ENCODE results near the gene CD93. TPM values are rescaled to one million over a fixed set of nuclear protein-coding genes. Genes with fewer than 3 reads are reported as not detected.

Gene CD93
- total RNA-seq, 6 donors from 2014 or later, result 25.1 to 160 (median 68.8) TPM

DNA sequence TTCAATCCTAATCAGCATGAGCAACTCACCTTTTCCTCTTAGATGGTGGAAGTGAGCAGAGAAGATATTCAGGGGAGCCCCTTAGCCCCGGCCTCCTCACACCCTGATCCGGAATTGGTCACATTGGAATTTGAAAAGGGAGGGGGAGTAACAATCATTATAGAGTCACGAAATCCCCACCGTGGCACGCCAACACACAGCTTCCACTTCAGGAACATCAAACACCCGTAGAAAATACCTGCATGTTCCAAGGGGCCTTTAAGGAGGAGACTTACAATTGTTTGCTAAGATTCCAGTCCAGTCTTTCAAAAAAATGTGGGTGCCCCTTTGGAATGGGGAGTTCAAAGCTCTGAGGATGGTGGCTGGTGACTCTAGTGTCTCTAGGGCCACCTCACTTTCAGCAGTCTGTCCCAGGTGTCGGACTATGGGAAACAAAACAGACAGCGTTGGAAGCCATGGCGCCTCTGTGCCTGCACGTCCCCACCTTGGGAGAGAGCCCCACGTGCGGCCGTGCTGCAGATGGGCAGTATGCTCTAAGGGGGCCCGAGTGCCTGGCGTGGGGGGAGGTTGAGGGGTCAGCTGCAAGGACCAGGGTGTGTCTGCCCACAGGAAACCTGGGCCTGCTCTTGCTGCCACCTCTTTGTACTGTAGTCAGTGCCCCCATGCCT, 2.4 kb downstream of the CD93 start:
- Histone ChIP-seq H3K36me3 (peaks cover 0 to 11% (median 0%) of the 10 kb centered on the region in 4 donors), H3K4me1 (peaks cover 25 to 85% (median 39%) of the 10 kb centered on the region in 4 donors), H3K4me3 (peak overlapping the region; percentile 39 to 54 (median 46)), H3K27ac (peak overlapping the region; percentile 89 to 97 (median 92)), H3K27me3 (no peaks in the 10 kb centered on the region), H3K9me3 (no peaks in the 10 kb centered on the region)
- peak in 1 of 2 donors; percentile 46 for DNase-seq
- WGBS, 2 donors, result 51 to 57% methylated on average over 15 of the region's 15 CpGs
- ATAC-seq (ENCODE audit: low FRiP score in 2 of 2), result peak in 1 of 2 donors; percentile 2
- TF ChIP-seq EP300 (IDR thresholded peaks at IDR 0.05), result no peak
- TF ChIP-seq, protein P1, sequence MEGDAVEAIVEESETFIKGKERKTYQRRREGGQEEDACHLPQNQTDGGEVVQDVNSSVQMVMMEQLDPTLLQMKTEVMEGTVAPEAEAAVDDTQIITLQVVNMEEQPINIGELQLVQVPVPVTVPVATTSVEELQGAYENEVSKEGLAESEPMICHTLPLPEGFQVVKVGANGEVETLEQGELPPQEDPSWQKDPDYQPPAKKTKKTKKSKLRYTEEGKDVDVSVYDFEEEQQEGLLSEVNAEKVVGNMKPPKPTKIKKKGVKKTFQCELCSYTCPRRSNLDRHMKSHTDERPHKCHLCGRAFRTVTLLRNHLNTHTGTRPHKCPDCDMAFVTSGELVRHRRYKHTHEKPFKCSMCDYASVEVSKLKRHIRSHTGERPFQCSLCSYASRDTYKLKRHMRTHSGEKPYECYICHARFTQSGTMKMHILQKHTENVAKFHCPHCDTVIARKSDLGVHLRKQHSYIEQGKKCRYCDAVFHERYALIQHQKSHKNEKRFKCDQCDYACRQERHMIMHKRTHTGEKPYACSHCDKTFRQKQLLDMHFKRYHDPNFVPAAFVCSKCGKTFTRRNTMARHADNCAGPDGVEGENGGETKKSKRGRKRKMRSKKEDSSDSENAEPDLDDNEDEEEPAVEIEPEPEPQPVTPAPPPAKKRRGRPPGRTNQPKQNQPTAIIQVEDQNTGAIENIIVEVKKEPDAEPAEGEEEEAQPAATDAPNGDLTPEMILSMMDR (IDR thresholded peaks at IDR 0.05), result no peak
- TF ChIP-seq POLR2A (IDR thresholded peaks at IDR 0.05), result peak in 1 of 4 donors; percentile 6
- no peak for TF ChIP-seq POLR2AphosphoS5 (IDR thresholded peaks at IDR 0.05)

DNA sequence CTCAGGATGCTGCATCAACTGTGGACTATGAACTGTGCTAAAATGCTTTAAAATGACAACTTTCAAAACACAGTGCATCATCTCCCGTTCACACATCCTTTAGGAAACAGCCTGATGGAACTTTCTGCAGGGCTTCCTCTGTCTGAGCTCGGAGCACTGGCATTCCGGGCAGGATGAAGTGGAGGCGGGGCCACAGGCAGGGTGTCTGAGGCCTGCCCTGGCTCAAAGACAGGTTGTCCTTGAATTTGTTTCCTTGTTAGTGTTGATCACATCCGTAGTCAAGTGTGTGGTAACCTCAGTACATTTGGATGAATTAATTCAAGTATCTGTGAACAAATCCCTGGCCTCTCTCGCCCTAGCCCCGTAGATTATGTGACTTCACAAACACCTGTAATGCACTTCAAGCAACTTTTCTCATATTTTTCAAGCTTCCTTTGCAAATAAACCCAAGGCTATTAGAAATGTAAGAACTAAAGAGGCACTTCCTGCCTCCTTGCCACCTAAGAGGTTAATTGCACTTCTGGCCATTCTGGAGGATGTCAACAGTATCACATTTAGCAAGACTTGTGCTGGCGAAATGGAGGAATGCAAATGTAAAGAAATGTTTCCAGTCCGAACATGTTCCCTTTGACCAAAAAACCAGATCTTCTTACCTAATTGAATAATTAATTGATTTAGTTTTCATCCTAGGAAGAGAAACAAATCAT, 3.1 kb downstream of the CD93 start:
- peaks cover 0 to 11% (median 0%) of the 10 kb centered on the region in 4 donors for H3K36me3 ChIP-seq
- no peaks in the 10 kb centered on the region for H3K27me3 ChIP-seq
- TF ChIP-seq POLR2AphosphoS5 (IDR thresholded peaks at IDR 0.05), result peak; percentile 79 to 92
- TF ChIP-seq POLR2A (IDR thresholded peaks at IDR 0.05), result peak in 2 of 4 donors; percentile 17 to 27
- TF ChIP-seq, protein P1 (IDR thresholded peaks at IDR 0.05), result no peak
- TF ChIP-seq EP300 (IDR thresholded peaks at IDR 0.05), result peak in 3 of 4 donors; percentile 38 to 87 (median 77)
- no peaks in the 10 kb centered on the region for H3K9me3 ChIP-seq
- peak; percentile 39 to 88 for ATAC-seq (ENCODE audit: low FRiP score in 2 of 2)
- WGBS, 2 donors, result 27 to 32% methylated on average over 9 of the region's 9 CpGs
- H3K27ac ChIP-seq, result peak overlapping the region; percentile 89 to 97 (median 92)
- DNase-seq, result peak; percentile 71 to 89
- peaks cover 24 to 89% (median 42%) of the 10 kb centered on the region in 4 donors for H3K4me1 ChIP-seq
- H3K4me3 ChIP-seq, result peak overlapping the region; percentile 16 to 54 (median 46)

DNA sequence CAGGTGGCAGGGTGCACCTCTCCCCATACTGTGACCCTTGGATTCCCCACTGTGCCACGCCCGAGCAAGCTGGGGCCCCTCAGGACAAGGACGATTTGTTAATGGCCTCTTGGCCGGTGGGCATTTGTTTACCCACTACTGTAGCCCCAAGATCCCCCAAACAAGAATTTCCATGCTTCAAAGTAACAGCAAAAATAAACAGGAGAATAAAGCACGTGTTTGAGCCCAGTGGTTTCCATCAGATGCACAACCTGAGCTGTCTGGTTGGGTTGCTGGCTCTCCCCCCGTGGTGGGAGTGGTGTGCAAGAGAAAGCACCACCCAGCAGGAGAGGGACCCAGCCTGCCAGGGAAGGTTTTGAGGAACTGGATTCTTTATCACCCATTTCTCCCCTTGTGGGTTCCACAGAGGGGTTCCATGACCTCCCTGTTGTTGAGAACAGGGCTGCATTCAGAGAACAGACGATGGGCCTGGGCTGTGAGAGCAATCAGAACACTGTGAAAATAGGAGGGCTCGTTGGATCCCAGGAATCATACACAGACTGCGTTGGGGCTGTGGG, 4.8 kb downstream of the CD93 start:
- peaks cover 8 to 73% (median 27%) of the 10 kb centered on the region in 4 donors for H3K4me1 ChIP-seq
- H3K4me3 ChIP-seq, result peak overlapping the region in 2 of 4 donors; percentile 52 to 54
- 68% methylated on average over 9 of the region's 9 CpGs for WGBS, 2 donors

DNA sequence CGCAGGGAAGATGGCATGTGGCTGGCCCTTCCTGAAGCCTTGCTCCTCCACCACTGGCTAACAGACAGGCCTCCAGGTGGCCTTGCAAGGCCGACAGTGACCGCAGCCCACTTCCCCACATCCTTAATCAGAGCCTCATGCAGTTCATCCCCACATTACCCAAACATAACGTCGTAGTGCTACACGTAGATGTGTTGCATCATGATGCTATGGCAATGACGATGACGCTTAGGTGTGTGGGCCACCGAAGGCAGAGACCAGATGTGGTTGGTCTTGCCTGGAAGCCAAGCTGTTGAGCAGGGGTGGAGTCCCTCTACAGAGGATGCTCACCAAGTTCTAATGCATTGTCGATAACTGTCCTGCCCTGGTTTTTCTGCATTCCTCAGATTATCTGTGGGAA, 5.6 kb downstream of the CD93 start:
- H3K4me1 ChIP-seq, result peaks cover 8 to 66% (median 26%) of the 10 kb centered on the region in 4 donors
- peak overlapping the region in 2 of 4 donors; percentile 22 to 89 for H3K27ac ChIP-seq
- no peak for ATAC-seq (ENCODE audit: low FRiP score in 2 of 2)
- no peak for DNase-seq
- WGBS, 2 donors, result 70 to 71% methylated on average over 10 of the region's 10 CpGs
- no peaks in the 10 kb centered on the region for H3K9me3 ChIP-seq
- no peaks in the 10 kb centered on the region for H3K27me3 ChIP-seq
- peak overlapping the region in 1 of 4 donors; percentile 54 for H3K4me3 ChIP-seq
- TF ChIP-seq POLR2AphosphoS5 (IDR thresholded peaks at IDR 0.05), result peak in 1 of 2 donors; percentile 74
- no peak for TF ChIP-seq EP300 (IDR thresholded peaks at IDR 0.05)
- TF ChIP-seq, protein P1 (IDR thresholded peaks at IDR 0.05), result no peak
- H3K36me3 ChIP-seq, result peaks cover 0 to 11% (median 0%) of the 10 kb centered on the region in 4 donors

More for the DNA sequence above, 4.8 kb downstream of the CD93 start:
- no peak for DNase-seq
- peak overlapping the region; percentile 89 to 97 (median 92) for H3K27ac ChIP-seq
- TF ChIP-seq POLR2AphosphoS5 (IDR thresholded peaks at IDR 0.05) (no peak), EP300 (IDR thresholded peaks at IDR 0.05) (no peak), POLR2A (IDR thresholded peaks at IDR 0.05) (no peak)
- TF ChIP-seq, protein P1 (IDR thresholded peaks at IDR 0.05), result no peak
- no peaks in the 10 kb centered on the region for H3K27me3 ChIP-seq
- no peaks in the 10 kb centered on the region for H3K9me3 ChIP-seq
- ATAC-seq (ENCODE audit: low FRiP score in 2 of 2), result no peak
- H3K36me3 ChIP-seq, result peaks cover 0 to 11% (median 0%) of the 10 kb centered on the region in 4 donors

Data from upper lobe of left lung (tissue), 6 donors.